ENCODE results near the gene CLPX.
"Not testable (repeated sequence)": the region's sequence is repeated elsewhere in the genome, so short reads cannot be mapped to it uniquely, and the experiment has no call there.

CLPX gene

GRCh38 chr15:65189102-65189740, 4.1 kb upstream of the CLPX start:
- no peak overlapping the region for H3K4me3 ChIP-seq (ENCODE audit: low read depth, low read length)
- no peak overlapping the region for H3K9ac ChIP-seq (ENCODE audit: low read depth, low read length)
- no peaks in the 10 kb centered on the region for H3K27me3 ChIP-seq (ENCODE audit: control insufficient read depth, insufficient read depth, low read length)
- H3K27ac ChIP-seq (ENCODE audit: low read depth, low read length): no peak overlapping the region
- H3K4me1 ChIP-seq (ENCODE audit: control insufficient read depth, insufficient read depth, low read length): peaks cover 7% of the 10 kb centered on the region; the same call in 1 of the 2 replicates
- no peaks in the 10 kb centered on the region for H3K36me3 ChIP-seq (ENCODE audit: control insufficient read depth, insufficient read depth, low read length)
- H3K9me3 ChIP-seq (ENCODE audit: control insufficient read depth, insufficient read depth, low read length): no peaks in the 10 kb centered on the region

GRCh38 chr15:65188472-65188871, 3.3 kb upstream of the CLPX start:
- not testable (repeated sequence) for H3K9ac ChIP-seq (ENCODE audit: low read depth, low read length); H3K4me3 ChIP-seq (ENCODE audit: low read depth, low read length); H3K27me3 ChIP-seq (ENCODE audit: control insufficient read depth, insufficient read depth, low read length); H3K9me3 ChIP-seq (ENCODE audit: control insufficient read depth, insufficient read depth, low read length); H3K36me3 ChIP-seq (ENCODE audit: control insufficient read depth, insufficient read depth, low read length); H3K27ac ChIP-seq (ENCODE audit: low read depth, low read length)
- peaks cover 13% of the 10 kb centered on the region; the same call in 1 of the 2 replicates for H3K4me1 ChIP-seq (ENCODE audit: control insufficient read depth, insufficient read depth, low read length)

GRCh38 chr15:65184305-65184867, 756 bp downstream of the CLPX start:
- Histone ChIP-seq H3K27ac (ENCODE audit: low read depth, low read length) (peak overlapping the region; percentile 94), H3K27me3 (ENCODE audit: control insufficient read depth, insufficient read depth, low read length) (no peaks in the 10 kb centered on the region), H3K4me1 (ENCODE audit: control insufficient read depth, insufficient read depth, low read length) (peaks cover 14% of the 10 kb centered on the region; the same call in 1 of the 2 replicates), H3K36me3 (ENCODE audit: control insufficient read depth, insufficient read depth, low read length) (peaks cover 7% of the 10 kb centered on the region), H3K4me3 (ENCODE audit: low read depth, low read length) (peak overlapping the region; percentile 69), H3K9ac (ENCODE audit: low read depth, low read length) (peak overlapping the region; percentile 88), H3K9me3 (ENCODE audit: control insufficient read depth, insufficient read depth, low read length) (no peaks in the 10 kb centered on the region)

- Histone ChIP-seq H3K4me3 (ENCODE audit: low read depth, low read length) (peak overlapping the region; percentile 69), H3K9ac (ENCODE audit: low read depth, low read length) (peak overlapping the region; percentile 88), H3K9me3 (ENCODE audit: control insufficient read depth, insufficient read depth, low read length) (no peaks in the 10 kb centered on the region), H3K27me3 (ENCODE audit: control insufficient read depth, insufficient read depth, low read length) (no peaks in the 10 kb centered on the region), H3K4me1 (ENCODE audit: control insufficient read depth, insufficient read depth, low read length) (peaks cover 12% of the 10 kb centered on the region; the same call in 1 of the 2 replicates), H3K27ac (ENCODE audit: low read depth, low read length) (peak overlapping the region; percentile 94), H3K36me3 (ENCODE audit: control insufficient read depth, insufficient read depth, low read length) (peaks cover 13% of the 10 kb centered on the region)
These were observed 1.3 kb downstream of the CLPX start for GRCh38 chr15:65183865-65184159.

GRCh38 chr15:65182538-65182937, 2.6 kb downstream of the CLPX start:
- Histone ChIP-seq H3K27ac (ENCODE audit: low read depth, low read length) (no peak overlapping the region), H3K9me3 (ENCODE audit: control insufficient read depth, insufficient read depth, low read length) (no peaks in the 10 kb centered on the region), H3K9ac (ENCODE audit: low read depth, low read length) (no peak overlapping the region), H3K4me3 (ENCODE audit: low read depth, low read length) (no peak overlapping the region), H3K4me1 (ENCODE audit: control insufficient read depth, insufficient read depth, low read length) (peaks cover 12% of the 10 kb centered on the region; the same call in 1 of the 2 replicates), H3K36me3 (ENCODE audit: control insufficient read depth, insufficient read depth, low read length) (peaks cover 26% of the 10 kb centered on the region), H3K27me3 (ENCODE audit: control insufficient read depth, insufficient read depth, low read length) (no peaks in the 10 kb centered on the region)

- not testable (repeated sequence) for H3K4me3 ChIP-seq (ENCODE audit: low read depth, low read length); H3K9ac ChIP-seq (ENCODE audit: low read depth, low read length); H3K9me3 ChIP-seq (ENCODE audit: control insufficient read depth, insufficient read depth, low read length); H3K27me3 ChIP-seq (ENCODE audit: control insufficient read depth, insufficient read depth, low read length); H3K27ac ChIP-seq (ENCODE audit: low read depth, low read length)
- H3K36me3 ChIP-seq (ENCODE audit: control insufficient read depth, insufficient read depth, low read length): peaks cover 34% of the 10 kb centered on the region
- H3K4me1 ChIP-seq (ENCODE audit: control insufficient read depth, insufficient read depth, low read length): peaks cover 12% of the 10 kb centered on the region; the same call in 1 of the 2 replicates
These were observed 3.4 kb downstream of the CLPX start for GRCh38 chr15:65181582-65182353.

- Histone ChIP-seq H3K4me1 (ENCODE audit: control insufficient read depth, insufficient read depth, low read length) (peaks cover 8% of the 10 kb centered on the region; the same call in 1 of the 2 replicates), H3K27me3 (ENCODE audit: control insufficient read depth, insufficient read depth, low read length) (no peaks in the 10 kb centered on the region), H3K9ac (ENCODE audit: low read depth, low read length) (no peak overlapping the region), H3K4me3 (ENCODE audit: low read depth, low read length) (no peak overlapping the region), H3K27ac (ENCODE audit: low read depth, low read length) (no peak overlapping the region), H3K36me3 (ENCODE audit: control insufficient read depth, insufficient read depth, low read length) (peaks cover 50% of the 10 kb centered on the region), H3K9me3 (ENCODE audit: control insufficient read depth, insufficient read depth, low read length) (no peaks in the 10 kb centered on the region)
These were observed 5.0 kb downstream of the CLPX start for GRCh38 chr15:65180167-65180566.

GRCh38 chr15:65177901-65178300, 7.2 kb downstream of the CLPX start:
- no peaks in the 10 kb centered on the region for H3K4me1 ChIP-seq (ENCODE audit: control insufficient read depth, insufficient read depth, low read length)
- H3K4me3 ChIP-seq (ENCODE audit: low read depth, low read length): no peak overlapping the region
- peaks cover 64% of the 10 kb centered on the region for H3K36me3 ChIP-seq (ENCODE audit: control insufficient read depth, insufficient read depth, low read length)
- no peaks in the 10 kb centered on the region for H3K9me3 ChIP-seq (ENCODE audit: control insufficient read depth, insufficient read depth, low read length)
- no peak overlapping the region for H3K9ac ChIP-seq (ENCODE audit: low read depth, low read length)
- no peak overlapping the region for H3K27ac ChIP-seq (ENCODE audit: low read depth, low read length)
- no peaks in the 10 kb centered on the region for H3K27me3 ChIP-seq (ENCODE audit: control insufficient read depth, insufficient read depth, low read length)

GRCh38 chr15:65176056-65176455, 9.1 kb downstream of the CLPX start:
- Histone ChIP-seq H3K4me3 (ENCODE audit: low read depth, low read length) (no peak overlapping the region), H3K27me3 (ENCODE audit: control insufficient read depth, insufficient read depth, low read length) (no peaks in the 10 kb centered on the region), H3K27ac (ENCODE audit: low read depth, low read length) (no peak overlapping the region), H3K36me3 (ENCODE audit: control insufficient read depth, insufficient read depth, low read length) (peaks cover 80% of the 10 kb centered on the region), H3K4me1 (ENCODE audit: control insufficient read depth, insufficient read depth, low read length) (no peaks in the 10 kb centered on the region), H3K9me3 (ENCODE audit: control insufficient read depth, insufficient read depth, low read length) (no peaks in the 10 kb centered on the region), H3K9ac (ENCODE audit: low read depth, low read length) (no peak overlapping the region)

GRCh38 chr15:65175511-65175910, 9.6 kb downstream of the CLPX start:
- H3K36me3 ChIP-seq (ENCODE audit: control insufficient read depth, insufficient read depth, low read length): peaks cover 82% of the 10 kb centered on the region
- no peak overlapping the region for H3K9ac ChIP-seq (ENCODE audit: low read depth, low read length)
- H3K4me3 ChIP-seq (ENCODE audit: low read depth, low read length): no peak overlapping the region
- H3K9me3 ChIP-seq (ENCODE audit: control insufficient read depth, insufficient read depth, low read length): no peaks in the 10 kb centered on the region
- no peak overlapping the region for H3K27ac ChIP-seq (ENCODE audit: low read depth, low read length)
- H3K4me1 ChIP-seq (ENCODE audit: control insufficient read depth, insufficient read depth, low read length): no peaks in the 10 kb centered on the region
- H3K27me3 ChIP-seq (ENCODE audit: control insufficient read depth, insufficient read depth, low read length): no peaks in the 10 kb centered on the region

GRCh38 chr15:65174509-65174908, 10.6 kb downstream of the CLPX start:
- H3K9ac ChIP-seq (ENCODE audit: low read depth, low read length): no peak overlapping the region
- H3K27me3 ChIP-seq (ENCODE audit: control insufficient read depth, insufficient read depth, low read length): no peaks in the 10 kb centered on the region
- peaks cover 85% of the 10 kb centered on the region for H3K36me3 ChIP-seq (ENCODE audit: control insufficient read depth, insufficient read depth, low read length)
- H3K4me3 ChIP-seq (ENCODE audit: low read depth, low read length): no peak overlapping the region
- H3K27ac ChIP-seq (ENCODE audit: low read depth, low read length): no peak overlapping the region
- H3K9me3 ChIP-seq (ENCODE audit: control insufficient read depth, insufficient read depth, low read length): no peaks in the 10 kb centered on the region
- no peaks in the 10 kb centered on the region for H3K4me1 ChIP-seq (ENCODE audit: control insufficient read depth, insufficient read depth, low read length)

Measured in HUES48 (cell line).